ENCODE measurements around the gene BCR. TPM values are rescaled to one million over a fixed set of nuclear protein-coding genes. Genes with fewer than 3 reads are reported as not detected.
"Not testable (repeated sequence)": the region's sequence is repeated elsewhere in the genome, so short reads cannot be mapped to it uniquely, and the experiment has no call there.

Gene BCR
- total RNA-seq, 1 donor from 2014 or later = 12.5 TPM

DNA sequence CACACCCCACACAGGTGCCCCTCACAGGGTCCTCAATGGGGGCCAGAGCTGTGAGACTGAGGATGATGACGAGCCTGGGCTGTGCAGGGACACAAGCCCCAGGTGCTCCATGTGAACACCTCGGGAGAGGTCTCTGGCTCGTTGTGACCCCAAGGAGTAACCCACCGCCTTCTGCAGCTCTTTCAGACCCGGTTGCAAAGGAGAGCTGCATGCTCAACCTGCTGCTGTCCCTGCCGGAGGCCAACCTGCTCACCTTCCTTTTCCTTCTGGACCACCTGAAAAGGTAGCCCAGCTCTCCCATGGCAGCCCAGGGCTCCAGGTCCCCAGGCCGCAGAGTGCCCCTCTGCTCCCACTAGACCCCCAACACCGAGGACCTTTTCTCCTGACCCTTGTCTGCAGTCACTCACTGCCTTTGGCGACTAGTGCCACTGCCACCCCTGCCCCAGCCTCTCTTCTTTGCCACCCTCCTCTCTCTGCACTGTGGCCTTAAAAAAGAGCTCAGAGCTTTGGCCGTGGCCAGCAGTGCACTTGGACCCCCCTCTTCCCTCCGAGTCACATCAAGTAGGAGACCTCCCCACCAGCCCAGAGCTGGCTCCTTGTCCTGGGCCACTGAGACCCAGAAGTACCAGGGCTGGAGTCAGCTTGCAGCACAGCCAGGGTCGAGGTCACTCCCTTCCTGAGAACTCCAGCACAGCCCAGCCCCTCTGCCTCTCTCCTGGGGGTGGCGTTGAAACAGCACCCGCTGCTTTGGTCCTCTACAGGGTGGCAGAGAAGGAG, 133.7 kb downstream of the BCR start:
- H3K4me1 ChIP-seq (ENCODE audit: control insufficient read depth in 3 of 3, insufficient read depth in 3 of 3, low read length in 3 of 3) = no peaks in the 10 kb centered on the region
- no peak overlapping the region for H3K27ac ChIP-seq (ENCODE audit: low read depth, low read length)
- H3K36me3 ChIP-seq (ENCODE audit: control insufficient read depth in 3 of 3, insufficient read depth in 3 of 3, low read length in 3 of 3) = no peaks in the 10 kb centered on the region
- no peak overlapping the region for H3K9ac ChIP-seq (ENCODE audit: low read depth in 1 of 3, low read length in 3 of 3)
- H3K9me3 ChIP-seq (ENCODE audit: control insufficient read depth in 3 of 3, low read length in 3 of 3) = no peaks in the 10 kb centered on the region
- no peaks in the 10 kb centered on the region for H3K27me3 ChIP-seq (ENCODE audit: control insufficient read depth in 3 of 3, insufficient read depth in 3 of 3, low read length in 3 of 3)
- H3K4me3 ChIP-seq (ENCODE audit: low read length in 3 of 3) = no peak overlapping the region

GRCh38 chr22:23315341-23315917, 135.1 kb downstream of the BCR start:
- Histone ChIP-seq H3K36me3 (ENCODE audit: control insufficient read depth in 3 of 3, insufficient read depth in 3 of 3, low read length in 3 of 3) (no peaks in the 10 kb centered on the region), H3K27ac (ENCODE audit: low read depth, low read length) (no peak overlapping the region), H3K9me3 (ENCODE audit: control insufficient read depth in 3 of 3, low read length in 3 of 3) (no peaks in the 10 kb centered on the region), H3K9ac (ENCODE audit: low read depth in 1 of 3, low read length in 3 of 3) (no peak overlapping the region), H3K4me3 (ENCODE audit: low read length in 3 of 3) (no peak overlapping the region), H3K27me3 (ENCODE audit: control insufficient read depth in 3 of 3, insufficient read depth in 3 of 3, low read length in 3 of 3) (no peaks in the 10 kb centered on the region), H3K4me1 (ENCODE audit: control insufficient read depth in 3 of 3, insufficient read depth in 3 of 3, low read length in 3 of 3) (no peaks in the 10 kb centered on the region)

DNA sequence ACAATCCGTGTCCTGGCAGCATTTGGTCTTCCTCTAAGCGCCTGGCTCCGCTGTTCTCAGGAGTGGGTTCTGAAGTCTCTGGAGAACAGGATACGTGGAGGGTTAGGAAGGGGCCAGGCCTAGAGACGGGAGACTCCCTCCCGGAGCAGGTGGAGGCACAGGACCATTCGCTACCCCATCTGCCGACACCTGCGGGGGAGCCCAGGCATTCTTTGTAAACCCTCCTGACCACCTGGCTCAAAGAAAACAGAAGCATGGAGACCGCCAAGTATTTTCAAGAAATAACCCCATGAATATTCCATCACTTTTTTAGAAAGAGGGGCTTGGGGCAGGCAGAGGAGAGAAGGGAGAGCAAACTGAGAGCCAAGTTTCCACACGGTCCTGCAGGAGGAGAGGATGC, 136.3 kb downstream of the BCR start:
- not testable (repeated sequence) for H3K27ac ChIP-seq (ENCODE audit: low read depth, low read length); H3K36me3 ChIP-seq (ENCODE audit: control insufficient read depth in 3 of 3, insufficient read depth in 3 of 3, low read length in 3 of 3); H3K4me3 ChIP-seq (ENCODE audit: low read length in 3 of 3); H3K9ac ChIP-seq (ENCODE audit: low read depth in 1 of 3, low read length in 3 of 3); H3K27me3 ChIP-seq (ENCODE audit: control insufficient read depth in 3 of 3, insufficient read depth in 3 of 3, low read length in 3 of 3); H3K9me3 ChIP-seq (ENCODE audit: control insufficient read depth in 3 of 3, low read length in 3 of 3); H3K4me1 ChIP-seq (ENCODE audit: control insufficient read depth in 3 of 3, insufficient read depth in 3 of 3, low read length in 3 of 3)

DNA sequence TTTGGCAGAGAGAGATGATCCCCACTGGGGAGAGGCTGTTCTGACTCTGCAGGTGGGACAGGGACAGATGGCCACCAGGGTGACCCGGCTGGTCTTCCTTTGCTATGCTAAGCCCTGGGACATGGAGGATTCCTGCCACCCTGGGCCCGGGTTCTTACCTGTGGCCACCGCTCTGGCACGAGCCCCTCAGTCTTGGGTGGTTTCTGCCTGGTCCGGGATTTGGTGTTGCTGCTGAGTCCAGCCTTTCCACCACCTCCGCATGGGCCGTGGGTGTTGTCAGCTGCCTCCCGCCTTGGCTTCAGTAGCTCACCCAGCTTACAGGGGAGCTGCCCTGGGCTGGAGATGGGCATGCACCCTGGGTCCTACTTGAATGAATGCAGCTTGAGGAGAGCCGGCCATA, 138.0 kb downstream of the BCR start:
- H3K4me3 ChIP-seq (ENCODE audit: low read length in 3 of 3); H3K27me3 ChIP-seq (ENCODE audit: control insufficient read depth in 3 of 3, insufficient read depth in 3 of 3, low read length in 3 of 3); H3K27ac ChIP-seq (ENCODE audit: low read depth, low read length); H3K9me3 ChIP-seq (ENCODE audit: control insufficient read depth in 3 of 3, low read length in 3 of 3); H3K4me1 ChIP-seq (ENCODE audit: control insufficient read depth in 3 of 3, insufficient read depth in 3 of 3, low read length in 3 of 3); H3K9ac ChIP-seq (ENCODE audit: low read depth in 1 of 3, low read length in 3 of 3); H3K36me3 ChIP-seq (ENCODE audit: control insufficient read depth in 3 of 3, insufficient read depth in 3 of 3, low read length in 3 of 3): not testable (repeated sequence)

DNA sequence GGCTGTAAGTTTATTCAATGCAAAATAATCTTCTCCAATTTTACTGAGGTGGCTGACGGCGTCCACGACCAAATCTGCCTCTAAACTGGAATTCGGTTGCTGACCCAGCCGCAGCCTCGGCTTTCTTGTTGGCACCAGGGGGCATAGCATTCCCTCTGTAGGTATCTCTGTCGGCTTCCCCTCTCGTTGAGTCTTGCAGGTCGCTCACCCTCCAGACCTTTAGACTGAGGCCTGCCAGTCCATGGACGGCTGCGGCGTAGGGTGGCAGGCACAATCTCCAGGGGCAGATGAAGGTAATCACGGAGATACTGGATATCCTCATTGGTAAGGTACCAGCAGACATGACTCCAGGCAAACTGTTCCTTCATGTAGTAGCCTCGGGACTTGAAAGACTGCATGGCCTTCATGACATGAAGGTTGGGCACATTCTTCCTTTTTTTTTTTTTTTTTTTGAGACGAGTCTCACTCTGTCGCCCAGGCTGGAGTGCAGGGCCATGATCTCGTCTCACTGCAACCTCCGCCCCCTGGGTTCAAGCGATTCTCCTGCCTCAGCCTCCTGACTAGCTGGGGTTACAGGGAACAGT, 142.3 kb downstream of the BCR start:
- H3K36me3 ChIP-seq (ENCODE audit: control insufficient read depth in 3 of 3, insufficient read depth in 3 of 3, low read length in 3 of 3); H3K9me3 ChIP-seq (ENCODE audit: control insufficient read depth in 3 of 3, low read length in 3 of 3); H3K27ac ChIP-seq (ENCODE audit: low read depth, low read length); H3K4me3 ChIP-seq (ENCODE audit: low read length in 3 of 3); H3K27me3 ChIP-seq (ENCODE audit: control insufficient read depth in 3 of 3, insufficient read depth in 3 of 3, low read length in 3 of 3); H3K4me1 ChIP-seq (ENCODE audit: control insufficient read depth in 3 of 3, insufficient read depth in 3 of 3, low read length in 3 of 3); H3K9ac ChIP-seq (ENCODE audit: low read depth in 1 of 3, low read length in 3 of 3): not testable (repeated sequence)

- not testable (repeated sequence) for H3K9ac ChIP-seq (ENCODE audit: low read depth in 1 of 3, low read length in 3 of 3); H3K27me3 ChIP-seq (ENCODE audit: control insufficient read depth in 3 of 3, insufficient read depth in 3 of 3, low read length in 3 of 3); H3K27ac ChIP-seq (ENCODE audit: low read depth, low read length); H3K9me3 ChIP-seq (ENCODE audit: control insufficient read depth in 3 of 3, low read length in 3 of 3); H3K36me3 ChIP-seq (ENCODE audit: control insufficient read depth in 3 of 3, insufficient read depth in 3 of 3, low read length in 3 of 3); H3K4me1 ChIP-seq (ENCODE audit: control insufficient read depth in 3 of 3, insufficient read depth in 3 of 3, low read length in 3 of 3); H3K4me3 ChIP-seq (ENCODE audit: low read length in 3 of 3)
These were observed 143.8 kb downstream of the BCR start for GRCh38 chr22:23323960-23324688.

GRCh38 chr22:23325183-23325582, 144.9 kb downstream of the BCR start:
- Histone ChIP-seq H3K36me3 (ENCODE audit: control insufficient read depth in 3 of 3, insufficient read depth in 3 of 3, low read length in 3 of 3) (no peaks in the 10 kb centered on the region), H3K27me3 (ENCODE audit: control insufficient read depth in 3 of 3, insufficient read depth in 3 of 3, low read length in 3 of 3) (no peaks in the 10 kb centered on the region), H3K27ac (ENCODE audit: low read depth, low read length) (no peak overlapping the region), H3K9me3 (ENCODE audit: control insufficient read depth in 3 of 3, low read length in 3 of 3) (no peaks in the 10 kb centered on the region), H3K9ac (ENCODE audit: low read depth in 1 of 3, low read length in 3 of 3) (no peak overlapping the region), H3K4me1 (ENCODE audit: control insufficient read depth in 3 of 3, insufficient read depth in 3 of 3, low read length in 3 of 3) (no peaks in the 10 kb centered on the region), H3K4me3 (ENCODE audit: low read length in 3 of 3) (no peak overlapping the region)

GRCh38 chr22:23333822-23334221, 153.5 kb downstream of the BCR start:
- H3K4me1 ChIP-seq (ENCODE audit: control insufficient read depth in 3 of 3, insufficient read depth in 3 of 3, low read length in 3 of 3); H3K9ac ChIP-seq (ENCODE audit: low read depth in 1 of 3, low read length in 3 of 3); H3K27ac ChIP-seq (ENCODE audit: low read depth, low read length); H3K27me3 ChIP-seq (ENCODE audit: control insufficient read depth in 3 of 3, insufficient read depth in 3 of 3, low read length in 3 of 3); H3K9me3 ChIP-seq (ENCODE audit: control insufficient read depth in 3 of 3, low read length in 3 of 3); H3K36me3 ChIP-seq (ENCODE audit: control insufficient read depth in 3 of 3, insufficient read depth in 3 of 3, low read length in 3 of 3); H3K4me3 ChIP-seq (ENCODE audit: low read length in 3 of 3): not testable (repeated sequence)

- H3K27ac ChIP-seq (ENCODE audit: low read depth, low read length) = not testable (repeated sequence)
These were observed 157.4 kb downstream of the BCR start for GRCh38 chr22:23337672-23338071.

More at GRCh38 chr22:23337672-23338071, 157.4 kb downstream of the BCR start:
- H3K9me3 ChIP-seq (ENCODE audit: control insufficient read depth in 3 of 3, low read length in 3 of 3); H3K4me3 ChIP-seq (ENCODE audit: low read length in 3 of 3); H3K9ac ChIP-seq (ENCODE audit: low read depth in 1 of 3, low read length in 3 of 3); H3K27me3 ChIP-seq (ENCODE audit: control insufficient read depth in 3 of 3, insufficient read depth in 3 of 3, low read length in 3 of 3); H3K4me1 ChIP-seq (ENCODE audit: control insufficient read depth in 3 of 3, insufficient read depth in 3 of 3, low read length in 3 of 3); H3K36me3 ChIP-seq (ENCODE audit: control insufficient read depth in 3 of 3, insufficient read depth in 3 of 3, low read length in 3 of 3): not testable (repeated sequence)
